Measurements from ENCODE around the gene HOXC6.

HOXC6 gene

DNA sequence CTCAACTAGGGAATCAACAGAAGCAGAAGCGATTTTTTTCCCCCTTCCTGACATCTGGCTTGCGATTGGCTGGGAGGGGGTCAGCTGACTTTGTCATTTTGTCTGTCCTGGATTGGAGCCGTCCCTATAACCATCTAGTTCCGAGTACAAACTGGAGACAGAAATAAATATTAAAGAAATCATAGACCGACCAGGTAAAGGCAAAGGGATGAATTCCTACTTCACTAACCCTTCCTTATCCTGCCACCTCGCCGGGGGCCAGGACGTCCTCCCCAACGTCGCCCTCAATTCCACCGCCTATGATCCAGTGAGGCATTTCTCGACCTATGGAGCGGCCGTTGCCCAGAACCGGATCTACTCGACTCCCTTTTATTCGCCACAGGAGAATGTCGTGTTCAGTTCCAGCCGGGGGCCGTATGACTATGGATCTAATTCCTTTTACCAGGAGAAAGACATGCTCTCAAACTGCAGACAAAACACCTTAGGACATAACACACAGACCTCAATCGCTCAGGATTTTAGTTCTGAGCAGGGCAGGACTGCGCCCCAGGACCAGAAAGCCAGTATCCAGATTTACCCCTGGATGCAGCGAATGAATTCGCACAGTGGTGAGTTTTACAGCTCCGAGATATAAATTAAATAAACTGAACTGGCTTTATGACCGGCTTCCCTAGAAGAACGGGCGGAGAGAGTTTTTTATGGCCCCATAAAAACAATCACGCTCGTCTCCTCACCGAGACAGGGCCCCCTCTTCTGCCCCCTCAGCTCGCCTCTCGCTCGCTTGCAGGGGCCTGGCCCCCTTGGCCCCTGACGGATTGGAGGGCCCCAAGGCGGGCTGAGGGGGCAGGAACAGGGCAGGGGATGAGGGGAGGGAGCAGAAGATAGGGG lies at the start of gene HOXC6:
TSS of gene HOXC6 (plus strand) at position 127 of the 888 bp plus-strand sequence. CDS start at position 209, 82 bp downstream.
- no peak for DNase-seq (ENCODE audit: low read depth in 2 of 2)

DNA sequence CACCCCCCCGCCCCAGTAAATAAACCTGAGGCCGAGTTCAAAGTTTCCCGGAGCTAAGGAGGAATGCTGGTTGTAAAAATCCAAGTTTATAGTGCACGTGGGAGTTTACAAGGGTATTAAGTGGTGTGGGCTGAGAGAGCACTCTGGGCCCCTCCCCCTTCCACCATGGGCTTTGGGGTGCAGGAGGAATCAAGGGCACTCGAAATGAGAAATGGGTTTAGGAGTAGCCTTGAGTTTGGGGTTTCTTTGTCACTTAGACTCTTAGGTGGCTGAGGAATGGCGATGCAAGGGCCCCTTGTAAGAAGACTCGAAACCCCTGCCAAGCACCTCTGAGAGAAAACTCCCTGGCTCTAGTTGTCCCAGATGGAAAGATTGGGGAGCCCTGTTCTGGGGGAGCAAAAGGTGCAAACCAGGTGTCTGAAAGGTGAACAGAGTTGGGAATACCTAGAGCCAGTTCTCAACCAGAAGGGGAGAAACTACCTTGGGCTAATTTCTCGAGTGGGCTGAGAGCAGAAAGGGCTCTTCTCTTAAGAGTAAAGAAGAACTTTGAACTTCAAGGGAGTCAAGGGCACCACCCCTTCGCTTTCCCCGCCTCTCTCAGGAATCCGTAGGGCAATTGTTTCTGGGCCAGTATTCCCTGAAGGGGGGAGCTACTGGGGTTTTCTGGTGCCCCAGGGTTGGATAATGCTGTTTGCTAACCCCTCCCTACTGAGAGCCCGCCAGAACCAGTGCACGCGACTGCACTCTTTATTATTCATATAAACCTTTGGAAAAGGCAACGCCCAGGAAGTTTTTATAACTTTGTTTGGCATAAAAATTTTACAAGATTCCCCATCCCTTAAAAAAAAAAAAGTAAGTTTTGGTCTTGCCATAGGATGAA lies 49.5 kb upstream of the HOXC6 start:
- DNase-seq (ENCODE audit: low read depth in 2 of 2) = no peak

DNA sequence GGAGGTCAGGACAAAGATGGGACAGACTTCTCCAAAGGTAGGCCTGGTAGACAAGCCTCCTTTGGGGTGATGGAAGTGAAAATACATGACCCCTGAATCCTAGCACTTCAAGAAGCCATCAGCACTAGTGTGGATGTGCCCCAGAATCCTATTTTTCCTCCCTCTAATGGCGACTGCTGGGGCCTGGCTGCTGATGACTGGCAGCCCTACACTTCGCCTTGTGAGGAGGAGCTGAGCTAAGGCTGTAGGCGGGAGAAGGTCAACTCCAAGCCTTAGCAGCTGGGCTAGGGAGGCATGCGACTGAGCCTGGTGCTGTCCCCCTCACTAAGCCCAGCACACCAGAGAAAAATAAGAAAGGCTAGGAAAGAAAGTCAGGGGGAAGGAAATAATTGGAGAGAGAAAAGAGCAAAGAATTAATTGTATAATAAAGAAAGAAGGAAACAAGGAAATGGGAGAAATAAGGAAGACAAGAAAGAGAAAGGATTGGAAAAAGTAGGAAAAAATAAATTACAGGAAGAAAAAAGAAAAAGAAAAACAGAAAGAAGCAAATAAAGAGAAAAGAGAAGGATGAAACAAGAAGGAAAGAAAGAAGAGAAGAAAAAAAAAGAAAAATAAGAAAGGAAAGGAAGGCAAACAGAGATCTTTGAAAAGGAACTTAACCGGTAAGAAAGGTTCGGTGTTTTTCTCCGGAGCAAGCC lies 48.0 kb upstream of the HOXC6 start:
- DNase-seq (ENCODE audit: low read depth in 2 of 2) = no peak

DNA sequence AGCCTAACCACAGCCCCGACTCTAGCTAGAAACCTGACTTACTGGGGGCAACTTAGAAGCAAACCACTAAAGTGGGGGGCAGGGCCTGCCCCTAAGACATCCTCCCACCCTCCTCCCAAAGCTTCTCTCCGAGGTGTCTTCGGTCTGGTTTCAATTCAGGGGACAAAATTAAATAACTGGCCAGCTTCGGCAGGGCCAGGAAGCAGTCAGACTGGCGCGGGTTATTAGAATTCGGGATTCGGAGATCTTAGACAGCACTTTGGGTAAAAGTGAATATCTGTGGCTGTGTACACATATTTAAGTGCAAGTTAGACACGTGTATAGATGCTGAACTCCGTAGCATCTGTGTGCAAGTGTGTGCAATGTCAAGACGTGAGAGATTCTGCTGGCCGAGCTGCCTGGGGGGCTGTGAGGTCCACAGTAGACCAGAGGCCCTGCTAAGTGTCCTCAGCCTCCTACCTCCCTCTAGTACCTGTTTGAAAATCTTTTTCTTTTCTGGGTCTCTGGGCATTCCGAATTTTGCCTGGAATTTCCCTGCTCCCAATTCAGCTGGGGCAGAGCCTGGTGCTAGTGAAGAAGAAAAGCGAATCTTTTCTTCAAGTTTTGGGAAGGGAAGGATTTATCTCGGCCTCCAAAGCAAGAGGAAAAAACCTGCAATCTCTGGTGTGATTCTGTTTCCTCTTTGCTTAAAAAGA lies 47.3 kb upstream of the HOXC6 start:
- no peak for DNase-seq (ENCODE audit: low read depth in 2 of 2)

DNA sequence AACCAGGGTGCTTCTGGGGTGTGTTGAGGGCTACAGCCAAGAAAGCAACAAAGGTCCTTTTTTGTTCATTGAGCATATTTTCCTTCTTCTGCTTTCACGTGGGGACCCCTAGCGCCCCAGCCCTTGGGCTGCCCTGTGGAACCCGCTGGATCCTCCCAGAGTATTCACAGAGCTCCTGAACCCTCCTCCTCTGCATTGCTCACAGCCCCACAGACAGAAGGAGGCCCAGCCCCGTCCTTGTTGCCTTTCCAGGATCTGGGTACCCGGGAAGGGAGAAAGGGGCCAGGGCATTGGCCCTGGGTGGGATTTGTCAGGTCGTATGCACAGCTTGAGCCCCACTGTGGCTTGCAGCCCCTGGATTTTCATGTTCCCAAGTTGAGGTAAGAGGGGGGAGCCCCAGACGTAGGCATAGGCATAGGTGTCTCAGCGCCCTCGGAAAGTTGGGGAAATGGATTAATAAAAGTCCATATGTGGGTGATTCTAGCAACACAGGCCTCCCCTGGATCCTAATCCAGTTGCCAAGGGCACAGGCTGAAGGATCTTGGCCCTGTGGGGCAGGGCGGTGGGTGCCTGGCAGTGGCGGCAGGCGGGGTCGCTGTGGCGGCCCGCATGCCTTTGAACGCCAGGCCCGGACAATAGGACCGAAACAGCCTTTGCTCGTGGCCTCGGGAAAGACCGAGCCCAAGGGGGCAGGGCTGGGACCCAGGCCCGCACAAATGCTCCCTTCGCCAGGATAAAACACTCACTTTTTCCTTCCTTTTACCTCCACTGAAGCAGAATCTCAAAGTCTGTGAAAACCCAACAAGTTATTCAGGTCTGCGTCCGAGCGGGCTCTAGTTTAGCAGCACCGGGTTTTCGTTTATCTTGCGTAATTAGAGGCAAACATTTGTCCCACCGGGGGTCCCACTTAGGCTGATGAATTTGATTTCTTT lies 46.3 kb upstream of the HOXC6 start:
- no peak for DNase-seq (ENCODE audit: low read depth in 2 of 2)

DNA sequence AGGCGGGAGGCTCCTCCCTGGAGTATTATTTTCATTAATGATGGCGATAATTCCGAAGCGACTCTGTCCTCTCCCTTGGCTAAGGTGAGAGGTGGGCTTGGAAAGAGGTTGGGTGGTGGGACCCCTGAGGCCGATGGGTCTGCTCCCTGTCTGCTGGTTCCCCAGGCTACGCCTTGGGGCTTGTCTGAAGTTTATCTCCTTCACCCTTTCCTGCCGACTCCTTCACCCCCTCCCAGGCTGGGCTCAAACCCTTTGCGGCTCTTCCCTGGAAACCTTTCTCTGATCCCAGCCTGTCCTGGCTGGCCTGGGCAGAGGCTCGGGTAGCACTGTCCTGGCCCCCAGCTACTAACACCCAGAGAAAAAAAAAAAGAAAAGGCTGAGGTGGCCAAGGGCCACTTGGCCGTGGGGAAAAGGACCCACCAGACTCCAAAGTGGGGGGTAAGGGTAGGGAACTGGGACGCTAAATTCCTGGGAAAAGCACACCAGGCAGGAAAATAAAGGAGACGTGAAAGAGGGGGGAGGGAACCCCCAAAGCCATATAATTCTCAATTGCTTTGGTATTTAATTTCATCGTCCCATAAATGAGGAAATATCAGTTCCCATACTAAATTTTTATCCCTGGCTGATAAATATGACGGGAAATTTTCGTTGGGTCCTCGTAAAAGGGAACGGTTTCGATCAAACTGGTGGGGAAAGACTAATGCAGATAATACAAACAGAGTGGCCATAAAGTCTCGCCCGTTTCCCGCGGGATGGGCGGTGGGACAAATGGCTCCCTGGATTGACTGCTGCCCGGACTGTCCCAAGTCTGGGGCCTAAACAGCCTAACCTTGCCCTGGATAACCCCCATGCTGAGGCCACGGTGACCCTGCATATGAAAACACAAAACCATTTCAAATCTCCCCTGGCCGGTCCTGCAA lies 45.3 kb upstream of the HOXC6 start:
- no peak for DNase-seq (ENCODE audit: low read depth in 2 of 2)

DNA sequence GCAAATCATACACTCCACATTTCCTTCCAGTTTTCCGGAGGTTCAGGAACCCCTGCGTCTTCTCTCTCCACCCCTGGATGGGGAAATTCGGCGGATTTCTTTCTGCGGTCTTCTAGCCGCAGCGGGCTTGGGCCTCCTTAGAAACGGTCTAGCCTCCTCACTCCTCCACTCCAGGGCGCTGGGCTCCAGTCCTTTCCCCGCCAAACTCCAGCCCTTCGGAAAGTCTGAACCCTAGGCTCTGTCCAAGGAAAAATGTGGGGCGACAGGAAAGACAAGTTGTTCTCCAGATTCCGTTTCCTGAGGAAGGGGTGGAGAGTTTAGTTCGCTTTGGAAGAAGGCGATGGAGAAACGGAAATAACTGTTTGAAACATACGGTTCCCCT lies 44.7 kb upstream of the HOXC6 start:
- no peak for DNase-seq (ENCODE audit: low read depth in 2 of 2)

DNA sequence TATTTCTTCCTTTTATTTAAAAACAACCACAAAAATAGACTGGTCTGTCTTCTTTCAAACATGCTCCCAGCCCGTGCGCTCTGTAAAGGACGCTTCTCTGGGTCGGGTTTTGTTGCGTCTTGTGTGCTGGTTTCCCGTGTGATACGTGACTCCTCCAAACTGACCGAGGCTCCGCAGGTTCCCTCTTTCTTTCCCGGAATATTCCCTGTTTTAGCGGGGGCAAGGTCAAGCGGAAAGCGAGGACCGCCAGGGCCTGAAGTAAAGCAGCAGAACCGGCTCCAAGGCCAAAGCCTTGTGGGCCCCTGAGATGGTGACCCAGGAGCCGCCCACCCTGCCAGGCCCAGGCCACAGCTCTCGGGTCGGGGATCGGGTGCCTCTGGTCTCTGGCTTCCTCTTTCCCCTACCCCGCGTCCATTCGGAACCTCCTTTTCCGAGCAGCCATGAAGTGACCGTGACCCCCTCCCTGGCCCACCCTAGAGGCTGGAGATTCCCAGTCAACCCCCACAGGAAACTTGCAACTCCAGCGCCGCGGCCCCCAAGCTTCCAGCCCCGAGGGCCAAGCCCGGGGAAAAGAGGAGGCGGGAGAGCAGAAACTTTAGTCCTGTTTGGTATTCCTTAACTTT lies 44.2 kb upstream of the HOXC6 start:
- DNase-seq (ENCODE audit: low read depth in 2 of 2) = no peak

DNA sequence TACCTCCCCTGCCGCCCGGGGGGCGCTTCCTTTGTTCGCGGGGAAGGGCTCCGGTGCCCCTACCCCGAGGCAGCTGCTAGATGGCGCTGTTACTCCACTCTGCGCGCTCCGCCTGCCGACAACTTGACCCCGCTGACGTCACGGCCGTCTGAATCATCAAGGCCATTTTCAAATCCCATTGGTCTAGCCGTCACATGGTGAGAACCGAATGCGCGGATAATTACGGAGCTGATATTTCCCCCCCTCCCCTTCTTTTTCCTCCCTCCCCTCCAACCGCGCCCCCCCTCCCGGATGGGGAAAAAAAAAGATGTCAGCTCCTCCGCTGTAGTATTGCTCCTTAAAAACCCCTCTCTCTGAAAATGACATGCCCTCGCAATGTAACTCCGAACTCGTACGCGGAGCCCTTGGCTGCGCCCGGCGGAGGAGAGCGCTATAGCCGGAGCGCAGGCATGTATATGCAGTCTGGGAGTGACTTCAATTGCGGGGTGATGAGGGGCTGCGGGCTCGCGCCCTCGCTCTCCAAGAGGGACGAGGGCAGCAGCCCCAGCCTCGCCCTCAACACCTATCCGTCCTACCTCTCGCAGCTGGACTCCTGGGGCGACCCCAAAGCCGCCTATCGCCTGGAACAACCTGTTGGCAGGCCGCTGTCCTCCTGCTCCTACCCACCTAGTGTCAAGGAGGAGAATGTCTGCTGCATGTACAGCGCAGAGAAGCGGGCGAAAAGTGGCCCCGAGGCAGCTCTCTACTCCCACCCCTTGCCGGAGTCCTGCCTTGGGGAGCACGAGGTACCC lies 43.1 kb upstream of the HOXC6 start, which contains the start of gene HOXC10:
TSS of gene HOXC10 (plus strand) at position 246 of the 791 bp plus-strand sequence. CDS start at position 360, 114 bp downstream.
- DNase-seq (ENCODE audit: low read depth in 2 of 2) = peak; percentile 7 to 70

DNA sequence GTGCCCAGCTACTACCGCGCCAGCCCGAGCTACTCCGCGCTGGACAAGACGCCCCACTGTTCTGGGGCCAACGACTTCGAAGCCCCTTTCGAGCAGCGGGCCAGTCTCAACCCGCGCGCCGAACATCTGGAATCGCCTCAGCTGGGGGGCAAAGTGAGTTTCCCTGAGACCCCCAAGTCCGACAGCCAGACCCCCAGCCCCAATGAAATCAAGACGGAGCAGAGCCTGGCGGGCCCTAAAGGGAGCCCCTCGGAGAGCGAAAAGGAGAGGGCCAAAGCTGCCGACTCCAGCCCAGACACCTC lies 42.6 kb upstream of the HOXC6 start:
- no peak for DNase-seq (ENCODE audit: low read depth in 2 of 2)

DNA sequence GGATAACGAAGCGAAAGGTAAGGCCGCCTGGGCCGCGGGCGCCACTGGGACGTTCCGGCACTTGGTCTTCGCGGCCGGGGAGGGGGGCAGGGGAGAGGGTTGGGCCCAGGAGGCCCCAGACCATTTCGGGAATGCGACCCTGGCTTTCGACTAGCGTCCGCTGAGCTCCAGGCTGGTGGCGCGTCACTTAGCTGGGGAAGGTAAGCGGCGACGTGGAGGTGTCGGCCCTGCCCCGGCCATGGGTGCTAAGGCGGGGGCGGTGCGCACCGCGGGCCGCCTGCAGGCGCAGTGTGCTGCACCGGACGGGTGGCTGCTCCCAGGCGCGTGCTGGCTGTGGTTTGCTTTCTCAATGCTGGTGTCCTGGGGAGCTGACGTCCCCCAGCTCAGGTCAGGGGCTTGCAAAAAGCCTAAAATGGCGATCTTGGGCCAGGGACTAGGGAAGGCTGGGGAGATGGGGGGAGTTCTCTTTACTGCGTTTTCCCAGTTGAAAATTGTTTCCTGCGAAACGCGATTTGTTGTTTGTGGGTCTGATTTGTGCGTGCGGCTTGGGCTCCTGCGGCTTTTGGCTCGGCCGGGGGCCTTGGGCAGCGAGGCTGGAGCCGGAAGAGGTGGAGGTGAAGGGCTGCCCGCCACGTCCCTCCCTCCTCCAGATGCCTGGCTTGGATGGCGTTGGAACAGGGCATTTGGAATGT lies 42.1 kb upstream of the HOXC6 start:
- DNase-seq (ENCODE audit: low read depth in 2 of 2) = no peak

DNA sequence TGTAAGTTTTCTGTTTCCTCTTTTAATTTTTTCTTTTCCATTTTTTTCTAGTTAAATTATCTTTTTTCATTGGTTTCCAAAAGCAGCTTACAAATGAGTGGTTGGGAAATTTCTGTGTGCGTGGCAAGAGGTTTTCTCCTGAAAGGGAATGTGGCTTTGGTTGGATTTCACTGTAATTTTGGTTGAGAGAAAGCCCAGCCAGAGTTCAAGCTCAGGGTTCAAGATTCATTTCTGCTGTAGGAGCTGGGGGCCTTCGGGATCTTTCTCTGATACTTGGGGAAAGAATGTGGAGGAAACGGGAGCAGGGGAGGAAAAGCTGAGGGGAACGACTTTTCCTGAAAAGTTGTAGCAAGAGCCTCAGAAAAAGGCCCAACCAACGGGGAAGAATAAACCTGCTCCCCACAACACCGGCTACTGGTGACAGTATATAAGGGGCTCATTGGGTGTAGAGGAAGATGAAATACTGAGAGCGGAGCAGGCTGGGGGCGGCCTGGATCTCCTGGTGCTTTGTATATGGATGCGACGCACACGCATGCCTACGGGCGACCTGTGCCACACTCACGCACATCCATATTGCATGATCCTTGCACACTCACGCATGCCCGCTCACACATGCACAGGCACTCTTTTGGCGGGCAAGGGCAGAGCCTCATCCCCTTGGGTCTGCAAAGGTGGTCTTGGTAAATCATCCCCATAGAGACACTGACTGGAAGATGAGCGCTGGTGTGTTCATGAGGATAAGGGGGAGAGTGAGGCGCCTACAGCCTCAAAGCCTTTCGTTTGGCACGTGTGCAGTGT lies 41.4 kb upstream of the HOXC6 start:
- no peak for DNase-seq (ENCODE audit: low read depth in 2 of 2)

DNA sequence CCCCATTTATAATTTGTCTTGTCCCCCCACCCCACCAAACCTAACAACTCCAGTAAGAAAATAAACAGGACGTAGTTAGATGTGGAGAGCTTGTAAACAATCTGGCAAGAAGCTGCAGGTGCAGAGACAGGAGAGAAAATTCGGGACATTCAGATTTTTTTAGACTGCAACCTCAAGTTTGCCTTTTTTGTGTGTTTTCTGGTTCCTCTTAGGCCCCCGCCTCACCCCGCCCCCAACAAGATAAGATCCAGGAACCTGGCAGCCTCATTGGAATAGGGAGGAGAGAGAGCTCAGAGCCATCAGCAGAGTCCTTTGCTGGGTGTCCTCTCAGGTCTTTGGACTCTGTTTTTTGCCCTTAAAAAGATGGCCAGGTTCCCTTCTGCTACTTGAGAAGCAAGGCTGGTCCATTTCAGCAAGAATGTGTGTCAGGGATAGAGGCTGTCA lies 40.4 kb upstream of the HOXC6 start:
- DNase-seq (ENCODE audit: low read depth in 2 of 2) = no peak

DNA sequence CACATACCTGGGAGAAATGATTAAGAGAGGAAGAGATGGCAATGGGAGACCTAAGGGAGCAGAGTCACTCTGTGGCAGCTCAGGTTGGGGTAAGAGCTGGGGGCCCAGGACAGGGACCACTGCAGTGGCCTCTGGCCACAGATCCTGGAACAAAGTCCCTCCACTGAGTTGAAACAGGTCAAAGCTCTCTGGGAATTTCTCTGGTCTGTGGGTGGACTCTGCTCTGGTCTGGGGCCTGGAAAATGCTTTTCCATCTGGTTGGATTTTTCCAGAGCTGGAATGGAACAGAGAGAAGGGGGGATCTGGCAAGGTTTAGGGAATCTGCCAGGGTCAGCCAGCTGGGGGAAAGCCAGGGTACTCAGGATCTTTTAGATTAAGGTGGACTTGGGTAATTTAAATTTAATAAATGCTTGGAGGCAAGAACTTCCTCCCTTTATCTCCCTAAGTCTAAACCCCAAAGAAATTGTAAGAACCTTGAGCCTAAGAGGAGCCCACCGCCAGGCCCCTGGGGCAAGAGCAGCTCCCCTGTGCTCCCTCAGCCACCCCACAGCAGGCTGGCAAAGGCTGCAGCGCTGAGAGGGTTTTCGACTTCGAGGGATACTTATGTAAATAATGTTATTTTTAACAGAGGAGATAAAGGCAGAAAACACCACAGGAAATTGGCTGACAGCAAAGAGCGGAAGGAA lies 39.6 kb upstream of the HOXC6 start:
- no peak for DNase-seq (ENCODE audit: low read depth in 2 of 2)

DNA sequence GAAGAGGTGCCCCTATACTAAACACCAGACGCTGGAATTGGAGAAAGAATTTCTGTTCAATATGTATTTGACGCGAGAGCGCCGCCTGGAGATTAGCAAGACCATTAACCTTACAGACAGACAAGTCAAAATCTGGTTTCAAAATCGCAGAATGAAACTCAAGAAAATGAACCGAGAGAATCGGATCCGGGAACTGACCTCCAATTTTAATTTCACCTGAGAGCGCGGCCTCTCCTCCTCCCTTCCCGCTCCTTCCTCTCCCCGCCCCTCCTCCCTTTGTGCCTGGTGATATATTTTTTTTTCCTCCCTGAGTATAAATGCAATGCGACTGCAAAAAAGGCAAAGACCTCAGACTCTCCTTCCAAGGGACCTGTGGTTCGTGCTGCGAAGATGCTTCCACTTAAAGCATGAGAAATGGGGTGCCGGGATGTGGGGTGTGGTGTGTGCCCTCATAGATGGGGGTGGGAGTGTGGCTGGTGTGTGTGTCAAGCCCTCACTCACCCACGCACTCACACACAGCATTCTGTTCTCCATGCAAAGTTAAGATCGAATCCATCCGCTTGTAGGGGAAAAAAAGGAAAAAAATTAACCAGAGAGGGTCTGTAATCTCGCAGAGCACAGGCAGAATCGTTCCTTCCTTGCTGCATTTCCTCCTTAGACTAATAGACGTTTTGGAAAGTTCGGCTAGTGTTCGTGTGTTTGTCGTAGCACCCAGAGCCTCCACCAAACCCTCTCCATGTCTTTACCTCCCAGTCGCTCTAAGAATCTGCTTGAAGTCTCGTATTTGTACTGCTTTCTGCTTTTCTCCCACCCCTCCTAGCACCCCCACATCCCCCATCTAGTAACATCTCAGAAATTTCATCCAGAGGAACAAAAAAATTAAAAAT lies 38.8 kb upstream of the HOXC6 start:
- DNase-seq (ENCODE audit: low read depth in 2 of 2) = no peak
